Mesangial cell (primary cell): Measurements from ENCODE around the gene COQ2. TPM values are rescaled to one million over a fixed set of nuclear protein-coding genes. Genes with fewer than 3 reads are reported as not detected.

Experiments
- total RNA-seq: library from RNA; depleted of rRNA; stranded (reverse); fragments of >200 nt; gene quantifications from 2 replicates; pipeline ENCODE4 v1.2.3, GENCODE V29; 2015

COQ2 gene
- 10.9 and 19.4 TPM in 2 replicates for total RNA-seq

GRCh38 chr4:83284193-83285054 is at the start of gene COQ2:
COQ2 (minus strand) TSS chr4:83284798; CDS start chr4:83284764, 34 bp downstream.

Other genes starting within 250 kb of the COQ2 start
- gene COPS4, start 249.6 kb downstream of the COQ2 start, total RNA-seq, result 37.0 and 40.7 TPM in 2 replicates
- gene PLAC8, start 170.1 kb downstream of the COQ2 start, total RNA-seq, result 0.98 and 1.3 TPM in 2 replicates
- gene HPSE, start 50.0 kb upstream of the COQ2 start, total RNA-seq, result 1.3 and 1.6 TPM in 2 replicates
- gene HELQ, start 171.0 kb upstream of the COQ2 start, total RNA-seq, result 4.1 TPM in 2 replicates
- 17.8 and 17.9 TPM in 2 replicates for gene MRPS18C, start 171.3 kb upstream of the COQ2 start, total RNA-seq
- 5.7 and 12.0 TPM in 2 replicates for gene ABRAXAS1, start 200.3 kb upstream of the COQ2 start, total RNA-seq